Esophagus squamous epithelium (tissue), 4 donors: Measurements from ENCODE around the gene SNORC.

Source experiments
- CTCF ChIP-seq, 6 experiments: fragments of 450-650 bp in 4 of 6; fragments of 200-600 bp in 2 of 6; sonication (generic) in 2 of 6; IDR thresholded peaks; one replicate each; pipeline ENCODE4 v1.5.1; 2016 to 2019; ENCODE audit warnings: antibody characterized with exemption in 6 of 6, mild to moderate bottlenecking in 4 of 6, moderate library complexity in 4 of 6
- POLR2A ChIP-seq, 4 donors: fragments of 450-650 bp; IDR thresholded peaks; one replicate each; pipeline ENCODE4 v1.6.1; 2017; ENCODE audit warnings: antibody characterized with exemption in 4 of 4, mild to moderate bottlenecking in 4 of 4, moderate library complexity in 3 of 4

DNA sequence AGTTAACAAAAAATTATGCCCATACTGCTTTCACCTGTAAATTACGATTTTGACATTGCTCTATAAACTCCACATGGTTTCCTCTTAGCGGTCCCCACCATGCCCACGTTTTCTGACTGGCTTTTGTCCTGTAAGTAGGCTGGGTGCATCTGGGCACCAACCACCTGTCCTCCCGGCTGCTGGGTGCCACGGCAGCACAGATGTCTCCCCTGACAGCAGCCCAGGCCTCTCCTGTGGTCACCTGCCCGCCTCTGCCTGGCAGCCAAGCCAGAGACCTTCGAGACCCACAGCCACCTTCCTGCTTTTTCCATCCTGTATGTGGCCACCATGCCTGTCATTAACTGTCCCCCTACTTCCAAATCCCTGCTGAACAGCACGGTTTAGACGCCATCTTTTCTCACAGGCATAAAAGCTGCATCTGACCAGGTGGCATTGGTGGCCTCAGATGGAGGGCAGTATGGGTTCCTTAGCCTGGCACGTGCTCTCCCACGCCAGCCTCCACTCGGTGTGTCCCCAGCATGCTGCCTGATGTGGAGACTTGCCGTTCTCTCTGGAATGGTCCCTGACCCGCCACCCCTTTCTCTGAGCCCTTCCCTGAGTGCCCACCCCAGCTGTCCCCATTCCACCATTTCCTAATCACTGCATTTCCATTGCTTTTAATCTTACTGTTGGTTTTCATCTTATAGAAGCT lies 18.9 kb downstream of the SNORC start:
- TF ChIP-seq CTCF (IDR thresholded peaks at IDR 0.05) (no peak), POLR2A (IDR thresholded peaks at IDR 0.05) (no peak)
